SK-N-SH (cell line): Measurements from ENCODE around the gene OR51A7. TPM values are rescaled to one million over a fixed set of nuclear protein-coding genes. Genes with fewer than 3 reads are reported as not detected.

Source experiments
- CTCF ChIA-PET: fragments of 300-600, 350-600 bp; formaldehyde crosslinking; extraction: SDS; loops from one replicate; lab custom pipeline; 2021; lab: Yijun Ruan, JAX
- POLR2A ChIA-PET: fragments of 350-600 bp; sonication (Branson Sonifier 250); formaldehyde crosslinking; extraction: SDS; loops from one replicate; lab custom pipeline; 2020; ENCODE audit warnings: antibody characterized with exemption, inconsistent platforms; lab: Yijun Ruan, JAX
- DNase-seq: peaks from one replicate; pipeline ENCODE4 v3.0.0; 2012
- H2AFZ ChIP-seq: fragments of 200-600 bp; sonication (generic); 2 replicates; pipeline ENCODE4 v1.8.1; 2016; ENCODE audit warnings: antibody characterized with exemption, mild to moderate bottlenecking, low read depth
- H3F3A ChIP-seq: fragments of 200-600 bp; sonication (generic); replicated peaks from 2 replicates; pipeline ENCODE3; 2016; ENCODE audit warnings: antibody characterized with exemption, mild to moderate bottlenecking; ENCODE audit not compliant: insufficient read depth
- H3K27ac ChIP-seq, 2 experiments: fragments of 200-500 bp in 1 of 2; fragments of 200-600 bp in 1 of 2; sonication (Bioruptor generic) in 1 of 2; sonication (generic), shearing (Covaris generic) in 1 of 2; 2 replicates each; pipeline versions ENCODE4 v1.5.1 to v1.6.1; 2014 to 2016; ENCODE audit warnings: low read depth in 2 of 2, inconsistent platforms in 1 of 2, low read length in 1 of 2, mild to moderate bottlenecking in 1 of 2, mixed read lengths in 1 of 2
- H3K27me3 ChIP-seq: fragments of 200-600 bp; sonication (generic), shearing (Covaris generic); 2 replicates; pipeline ENCODE4 v1.6.1; 2016; ENCODE audit warnings: mixed run types; ENCODE audit not compliant: insufficient read depth
- H3K36me3 ChIP-seq, 2 experiments: fragments of 200-500 bp in 1 of 2; fragments of 200-600 bp in 1 of 2; sonication (Bioruptor generic) in 1 of 2; sonication (generic) in 1 of 2; replicated peaks in 1 of 2; 2 replicates each; pipeline versions ENCODE3 to v1.5.1; 2014 to 2016; ENCODE audit warnings: low read length in 1 of 2, mild to moderate bottlenecking in 1 of 2; ENCODE audit not compliant: insufficient read depth in 2 of 2, control insufficient read depth in 1 of 2
- H3K4me1 ChIP-seq, 2 experiments: fragments of 200-500 bp in 1 of 2; fragments of 200-600 bp in 1 of 2; sonication (Bioruptor generic) in 1 of 2; sonication (generic), shearing (Covaris generic) in 1 of 2; 2 replicates each; pipeline versions ENCODE4 v1.5.1 to v1.6.1; 2014 to 2016; ENCODE audit warnings: low read depth in 1 of 2, low read length in 1 of 2, mixed run types in 1 of 2; ENCODE audit not compliant: insufficient read depth in 2 of 2, control insufficient read depth in 1 of 2
- H3K4me2 ChIP-seq: fragments of 200-600 bp; sonication (generic), shearing (Covaris generic); 2 replicates; pipeline ENCODE4 v1.6.1; 2017; ENCODE audit warnings: mixed run types
- H3K4me3 ChIP-seq, 2 experiments: fragments of 200-500 bp in 1 of 2; fragments of 200-600 bp in 1 of 2; sonication (Bioruptor generic) in 1 of 2; sonication (generic), shearing (Covaris generic) in 1 of 2; 2 replicates each; pipeline versions ENCODE4 v1.5.1 to v1.8.1; 2014 to 2016; ENCODE audit warnings: low read depth in 2 of 2, inconsistent platforms in 1 of 2, low read length in 1 of 2, mild to moderate bottlenecking in 1 of 2, mixed read lengths in 1 of 2, moderate library complexity in 1 of 2
- H3K79me2 ChIP-seq: fragments of 200-600 bp; sonication (generic); 2 replicates; pipeline ENCODE4 v1.8.1; 2017; ENCODE audit warnings: mild to moderate bottlenecking; ENCODE audit not compliant: insufficient read depth
- H3K9ac ChIP-seq: fragments of 200-600 bp; sonication (generic); 2 replicates; pipeline ENCODE4 v1.6.1; 2017; ENCODE audit warnings: mixed run types
- H3K9me2 ChIP-seq: fragments of 200-600 bp; sonication (generic); 2 replicates; pipeline ENCODE4 v1.6.1; 2017; ENCODE audit warnings: mixed run types
- H3K9me3 ChIP-seq: fragments of 200-600 bp; sonication (generic); 2 replicates; pipeline ENCODE4 v1.6.1; 2017; ENCODE audit warnings: mixed run types, mild to moderate bottlenecking, moderate library complexity
- H4K20me1 ChIP-seq: fragments of 200-600 bp; sonication (generic); 2 replicates; pipeline ENCODE4 v1.6.1; 2017; ENCODE audit warnings: mild to moderate bottlenecking, mixed run types; ENCODE audit not compliant: insufficient read depth
- CHD2 ChIP-seq: fragments of 150-350 bp; IDR thresholded peaks from 2 replicates; pipeline ENCODE4 v1.6.1; 2018; ENCODE audit warnings: low read length; ENCODE audit not compliant: partially characterized antibody
- CTCF ChIP-seq: fragments of 200-600 bp; sonication (generic); IDR thresholded peaks from 2 replicates; pipeline ENCODE4 v1.6.1; 2017; ENCODE audit warnings: antibody characterized with exemption, mild to moderate bottlenecking, moderate library complexity
- EP300 ChIP-seq, 2 experiments: IDR thresholded peaks; 2 replicates each; pipeline versions ENCODE4 v1.4.0 to v1.6.1; 2012; ENCODE audit warnings: borderline replicate concordance in 1 of 2, low read depth in 1 of 2, low read length in 1 of 2
- FOSL2 ChIP-seq: IDR thresholded peaks from 2 replicates; pipeline ENCODE4 v1.4.0; 2012; ENCODE audit warnings: low read depth, mild to moderate bottlenecking, moderate library complexity, borderline replicate concordance
- FOXJ3 ChIP-seq: sonication (generic); formaldehyde crosslinking; IDR thresholded peaks from 2 replicates; pipeline ENCODE4 v1.5.1; 2020; ENCODE audit warnings: mild to moderate bottlenecking, missing genetic modification reagents
- FOXM1 ChIP-seq: IDR thresholded peaks from 2 replicates; pipeline ENCODE4 v1.4.0; 2012; ENCODE audit warnings: low read depth, mild to moderate bottlenecking
- GABPA ChIP-seq: IDR thresholded peaks from 2 replicates; pipeline ENCODE4 v1.4.0; 2012; ENCODE audit warnings: low read depth, mild to moderate bottlenecking
- GATA2 ChIP-seq: sonication (generic); formaldehyde crosslinking; IDR thresholded peaks from 2 replicates; pipeline ENCODE4 v1.5.0; 2020; ENCODE audit warnings: mild to moderate bottlenecking, missing genetic modification reagents
- IRF3 ChIP-seq: fragments of 150-350 bp; IDR thresholded peaks from 2 replicates; pipeline ENCODE4 v1.6.1; 2016; ENCODE audit warnings: mild to moderate bottlenecking, low read depth, low read length
- MEF2A ChIP-seq: IDR thresholded peaks from 2 replicates; pipeline ENCODE4 v1.4.0; 2012; ENCODE audit warnings: low read depth, borderline replicate concordance
- MXI1 ChIP-seq: IDR thresholded peaks from 2 replicates; pipeline ENCODE4 v1.6.1; 2012; ENCODE audit warnings: mild to moderate bottlenecking, low read depth, low read length, improper control_type of control experiment
- NFIC ChIP-seq: IDR thresholded peaks from 2 replicates; pipeline ENCODE4 v1.4.0; 2012; ENCODE audit warnings: borderline replicate concordance
- NRF1 ChIP-seq: IDR thresholded peaks from 2 replicates; pipeline ENCODE4 v1.6.1; 2012; ENCODE audit warnings: low read depth, mild to moderate bottlenecking, low read length
- SMC3 ChIP-seq: IDR thresholded peaks from 2 replicates; pipeline ENCODE4 v1.6.1; 2012; ENCODE audit warnings: low read depth, low read length, improper control_type of control experiment
- TAF1 ChIP-seq: IDR thresholded peaks from 2 replicates; pipeline ENCODE4 v1.6.1; 2012; ENCODE audit warnings: low read depth, mild to moderate bottlenecking, low read length, moderate library complexity, borderline replicate concordance
- TCF12 ChIP-seq: IDR thresholded peaks from 2 replicates; pipeline ENCODE4 v1.4.0; 2012
- ZBTB33 ChIP-seq: IDR thresholded peaks from 2 replicates; pipeline ENCODE4 v1.4.0; 2012; ENCODE audit warnings: low read depth, borderline replicate concordance
- WGBS: methylation state at CpG from one replicate; pipeline ENCODE4 v1.1.6; 2017; ENCODE audit warnings: low lambda C conversion rate; 5-methylcytosine and 5-hydroxymethylcytosine counted together
- polyA plus RNA-seq, 3 experiments: library from polyadenylated mRNA; depleted of rRNA; stranded (reverse); fragments of >200 nt; gene quantifications; 2 replicates each; pipeline ENCODE4 v1.2.3, GENCODE V29; 2012

OR51A7 gene
- polyA plus RNA-seq, 1 of the 3 experiments (the other 2 are of a cell fraction) = not detected

GRCh38 chr11:4865855-4866254, 37.7 kb upstream of the OR51A7 start:
- H3K79me2 ChIP-seq = no peaks in the 10 kb centered on the region
- DNase-seq = no peak
- 0% methylated on average over 1 of the region's 1 CpG for WGBS
- no peak overlapping the region for H3K27ac ChIP-seq
- no peak overlapping the region for H3K4me2 ChIP-seq
- H3K4me1 ChIP-seq = no peaks in the 10 kb centered on the region
- H3K9me3 ChIP-seq = no peaks in the 10 kb centered on the region
- no peaks in the 10 kb centered on the region for H3F3A ChIP-seq
- H3K4me3 ChIP-seq = no peak overlapping the region
- ChIA-PET POLR2A (no interaction called here), CTCF (no interaction called here)
- H3K9ac ChIP-seq = no peak overlapping the region
- no peaks in the 10 kb centered on the region for H3K27me3 ChIP-seq
- no peaks in the 10 kb centered on the region for H3K36me3 ChIP-seq
- no peak for TF ChIP-seq FOXM1
- TF ChIP-seq ZBTB33 = no peak
- TF ChIP-seq IRF3 = no peak
- TF ChIP-seq SMC3 = no peak
- no peak for TF ChIP-seq FOXJ3 (CRISPR knock-in tag)
- TF ChIP-seq CTCF = no peak
- TF ChIP-seq NRF1 = no peak
- TF ChIP-seq GABPA = no peak
- no peak for TF ChIP-seq GATA2 (CRISPR knock-in tag)
- TF ChIP-seq EP300 (IDR thresholded peaks at IDR 0.05; ENCODE audit: borderline replicate concordance in 1 of 2, low read depth in 1 of 2, low read length in 1 of 2) = no peak
- TF ChIP-seq NFIC = no peak
- no peak for TF ChIP-seq TCF12
- TF ChIP-seq MXI1 = no peak
- no peak for TF ChIP-seq TAF1
- TF ChIP-seq MEF2A = no peak
- no peak for TF ChIP-seq CHD2
- TF ChIP-seq FOSL2 = no peak
- no peaks in the 10 kb centered on the region for H3K9me2 ChIP-seq
- H2AFZ ChIP-seq = no peak overlapping the region
- no peaks in the 10 kb centered on the region for H4K20me1 ChIP-seq
